HG02938 (cell line): ENCODE results near the gene OSBPL2.
A peak's percentile ranks its signal among the peaks of the same experiment; 100 is the strongest.

ENCODE experiments used
- ATAC-seq: cut with Tn5 transposase; IDR thresholded peaks from one replicate; pipeline ENCODE4 v1.9.1; 2021; ENCODE audit warnings: mild to moderate bottlenecking, moderate library complexity; ENCODE audit not compliant: unreplicated experiment

The OSBPL2 gene

DNA sequence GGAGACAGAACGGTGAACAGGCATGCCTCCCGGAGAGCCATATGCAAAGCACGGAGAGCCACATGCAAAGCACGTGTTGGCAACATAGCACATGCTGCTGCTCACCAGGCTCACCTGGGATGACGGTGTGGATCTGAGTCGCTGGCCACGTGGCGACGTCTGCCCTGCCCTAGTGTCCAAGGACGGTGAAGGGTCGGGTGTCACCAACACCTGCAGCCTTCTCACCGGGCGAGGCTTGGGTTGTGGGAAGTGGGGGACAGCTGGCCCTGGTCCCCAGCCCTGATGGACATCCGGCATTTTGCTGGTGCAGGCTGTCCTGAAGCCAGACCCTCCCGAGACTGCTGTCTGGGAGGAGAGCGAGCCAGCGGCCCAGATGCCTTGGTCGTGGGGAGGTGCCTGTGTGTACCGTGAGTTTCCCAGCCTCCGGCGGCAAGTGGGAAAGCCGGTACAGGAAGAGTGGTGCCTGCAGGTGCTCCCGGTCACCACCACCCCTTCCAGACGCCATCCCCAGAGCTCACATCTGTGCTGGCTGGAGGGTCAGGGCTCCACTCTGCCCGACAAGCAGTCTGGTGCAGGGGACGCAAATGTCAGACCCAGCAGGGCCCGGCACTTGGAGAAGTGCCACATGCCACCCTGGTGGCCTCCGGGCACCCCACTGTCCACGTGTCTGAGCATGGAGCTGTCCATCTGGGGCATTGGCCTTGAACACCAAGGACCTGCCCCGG lies 58.6 kb downstream of the OSBPL2 start:
- no peak for ATAC-seq

DNA sequence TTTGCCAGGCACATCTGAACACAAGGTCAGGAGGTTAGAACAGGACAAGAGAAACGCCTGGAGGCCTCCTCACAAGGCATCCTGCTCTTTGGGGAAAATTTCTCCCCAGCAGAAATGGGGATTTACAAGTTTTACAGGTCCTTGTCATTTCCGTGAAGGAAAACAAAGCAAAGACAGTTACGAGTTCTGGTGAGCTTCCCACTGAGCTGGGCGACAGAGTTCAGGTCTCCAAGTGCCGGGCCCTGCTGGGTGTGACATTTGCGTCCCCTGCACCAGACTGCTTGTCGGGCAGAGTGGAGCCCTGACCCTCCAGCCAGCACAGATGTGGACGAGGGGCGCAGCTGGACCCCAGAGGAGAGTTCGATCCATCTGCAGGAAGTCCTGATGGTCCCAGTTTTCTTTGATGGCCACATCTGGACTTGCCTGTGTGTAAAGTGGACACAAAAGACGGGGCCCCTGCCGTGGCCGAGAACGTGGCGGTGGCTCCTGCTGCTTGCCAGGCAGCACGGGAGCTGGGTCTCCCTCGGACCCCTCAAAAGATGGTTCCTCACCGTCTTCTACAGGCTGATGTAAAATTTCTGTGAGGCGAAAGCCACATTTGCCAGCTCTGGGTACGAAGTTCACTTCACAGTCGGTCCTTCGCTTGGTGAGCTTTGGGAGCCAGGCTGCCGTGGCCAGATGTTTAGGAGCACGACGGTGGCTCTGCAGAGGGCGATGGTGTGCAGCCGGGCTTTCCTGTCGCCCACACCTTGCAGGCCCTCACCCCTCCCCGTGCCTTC lies 59.3 kb downstream of the OSBPL2 start:
- ATAC-seq: no peak

DNA sequence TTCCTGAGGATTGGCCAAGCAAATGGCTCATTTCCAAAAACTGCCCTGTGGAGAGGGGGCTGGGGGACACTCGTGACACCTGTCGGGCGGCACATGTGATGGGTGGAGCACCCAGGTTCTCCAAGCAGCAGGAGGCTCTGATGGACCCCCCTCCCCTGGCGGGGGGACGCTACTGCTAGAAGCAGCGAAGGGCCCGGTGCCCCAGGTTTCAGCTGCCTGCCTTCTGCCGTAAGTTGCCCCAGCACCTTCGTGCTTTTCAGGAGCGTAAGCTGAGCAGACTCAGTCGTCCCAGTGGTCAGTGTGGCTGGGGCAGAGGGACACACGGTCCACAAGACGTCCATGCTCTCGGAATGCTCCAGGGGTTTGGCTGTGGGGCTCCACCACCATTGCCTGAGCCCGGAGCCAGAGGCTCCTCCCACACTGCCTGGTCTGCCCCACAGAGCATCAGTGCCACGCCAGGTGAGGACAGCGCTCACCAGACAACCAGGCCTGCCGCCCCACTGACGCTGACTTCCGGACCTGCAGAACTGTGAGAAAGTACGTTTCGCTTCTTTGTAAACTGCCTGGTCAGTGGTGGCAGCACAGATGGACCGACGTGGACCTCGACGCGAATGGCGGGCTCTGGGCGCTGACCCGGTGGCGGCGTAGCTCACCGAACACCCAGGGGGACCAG lies 60.4 kb downstream of the OSBPL2 start:
- no peak for ATAC-seq

DNA sequence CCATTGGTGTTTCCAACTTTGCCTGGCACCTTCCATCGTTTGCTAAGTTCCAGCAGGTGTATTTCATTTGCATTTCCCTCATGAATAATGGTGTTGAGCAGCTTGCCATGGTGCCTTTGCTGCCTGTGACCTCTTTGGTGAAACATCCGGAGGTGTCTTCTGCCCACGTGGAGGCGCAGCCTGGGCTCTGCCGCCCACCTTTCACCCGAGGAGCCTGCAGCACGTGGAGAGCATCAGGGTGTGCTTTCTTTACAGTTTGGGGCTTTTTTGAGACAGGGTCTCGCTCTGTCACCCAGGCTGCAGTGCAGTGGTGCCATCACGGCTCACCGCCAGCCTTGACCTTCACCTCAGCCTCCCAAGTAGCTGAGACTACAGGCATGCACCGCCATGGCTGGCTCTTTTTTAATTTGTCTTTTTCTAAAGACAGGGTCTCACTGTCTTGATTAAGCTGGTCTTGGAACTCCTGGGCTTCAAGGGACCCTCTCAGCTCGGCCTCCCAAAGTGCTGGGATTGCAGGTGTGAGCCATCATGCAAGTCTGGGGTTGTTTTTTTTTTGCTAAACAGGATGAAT lies 61.4 kb downstream of the OSBPL2 start:
- no peak for ATAC-seq

DNA sequence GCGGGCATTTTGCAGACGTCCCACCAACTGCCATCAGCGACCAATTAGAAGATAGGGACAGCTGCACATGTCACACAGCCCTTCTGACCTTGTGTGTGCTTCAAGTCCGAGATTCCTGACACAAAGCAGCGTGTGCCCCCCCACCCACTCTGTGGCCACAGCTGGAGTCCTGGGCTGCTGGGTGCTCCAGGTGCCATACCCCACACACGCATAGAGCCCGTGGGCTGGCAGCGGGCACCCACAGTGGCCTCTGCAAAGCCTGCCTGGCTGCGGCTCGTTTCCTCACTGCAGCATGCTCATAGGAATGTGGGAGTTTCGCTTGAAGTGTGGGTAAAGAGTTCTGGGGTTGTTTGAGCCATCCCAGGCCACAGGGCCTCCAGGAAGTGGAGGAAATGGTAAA lies 62.0 kb downstream of the OSBPL2 start:
- no peak for ATAC-seq

DNA sequence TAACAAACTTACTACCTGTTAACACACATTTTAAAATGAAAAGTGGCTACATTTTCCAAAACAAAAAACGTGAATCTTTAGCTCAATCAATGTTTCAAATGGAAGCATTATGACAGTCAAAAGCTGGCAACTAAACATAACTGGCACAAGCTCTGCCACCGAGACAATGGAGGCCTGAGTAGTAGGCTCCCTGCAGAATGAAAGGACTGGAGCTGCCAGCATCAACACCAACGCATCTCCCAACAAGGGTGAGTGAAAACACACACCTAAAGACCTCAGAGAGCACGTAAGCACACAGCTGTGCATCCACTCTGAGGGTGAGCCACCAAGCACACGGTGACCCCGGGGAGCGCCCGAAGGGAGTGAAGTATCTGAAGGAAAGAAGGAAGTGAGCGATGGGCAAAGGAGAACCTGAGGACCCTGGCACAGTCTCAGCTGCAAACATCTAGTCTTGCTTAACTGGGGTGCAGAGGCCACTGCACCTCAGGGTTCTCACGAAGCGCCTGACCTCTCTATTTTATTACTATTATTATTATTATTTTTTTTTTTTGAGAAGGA lies 62.9 kb downstream of the OSBPL2 start:
- no peak for ATAC-seq

DNA sequence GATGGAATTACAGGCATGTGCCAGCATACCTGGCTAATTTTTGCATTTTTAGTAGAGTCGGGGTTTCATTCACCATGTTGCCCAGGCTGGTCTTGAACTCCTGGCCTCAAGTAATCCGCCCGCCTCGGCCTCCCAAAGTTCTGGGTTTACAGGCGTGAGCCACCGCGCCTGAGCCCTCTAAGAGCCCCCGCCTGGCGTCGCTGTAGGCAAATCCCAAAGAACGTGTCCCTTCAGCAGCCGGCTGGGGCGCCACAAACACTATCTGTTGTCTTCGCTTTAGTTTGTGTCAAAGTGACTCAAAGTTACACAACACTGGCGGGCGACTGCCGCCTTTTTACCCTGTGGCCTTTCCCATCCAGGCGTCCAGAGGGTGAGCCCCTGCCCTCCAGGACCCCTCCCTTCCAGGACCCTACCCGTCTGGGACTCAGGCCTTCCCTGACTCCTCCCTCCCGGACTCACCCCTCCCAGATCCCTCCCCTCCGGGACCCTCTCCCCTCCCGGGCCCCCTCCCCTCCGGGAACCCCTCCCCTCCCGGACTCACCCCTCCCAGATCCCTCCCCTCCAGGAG lies 63.5 kb downstream of the OSBPL2 start:
- peak; percentile 40 for ATAC-seq

DNA sequence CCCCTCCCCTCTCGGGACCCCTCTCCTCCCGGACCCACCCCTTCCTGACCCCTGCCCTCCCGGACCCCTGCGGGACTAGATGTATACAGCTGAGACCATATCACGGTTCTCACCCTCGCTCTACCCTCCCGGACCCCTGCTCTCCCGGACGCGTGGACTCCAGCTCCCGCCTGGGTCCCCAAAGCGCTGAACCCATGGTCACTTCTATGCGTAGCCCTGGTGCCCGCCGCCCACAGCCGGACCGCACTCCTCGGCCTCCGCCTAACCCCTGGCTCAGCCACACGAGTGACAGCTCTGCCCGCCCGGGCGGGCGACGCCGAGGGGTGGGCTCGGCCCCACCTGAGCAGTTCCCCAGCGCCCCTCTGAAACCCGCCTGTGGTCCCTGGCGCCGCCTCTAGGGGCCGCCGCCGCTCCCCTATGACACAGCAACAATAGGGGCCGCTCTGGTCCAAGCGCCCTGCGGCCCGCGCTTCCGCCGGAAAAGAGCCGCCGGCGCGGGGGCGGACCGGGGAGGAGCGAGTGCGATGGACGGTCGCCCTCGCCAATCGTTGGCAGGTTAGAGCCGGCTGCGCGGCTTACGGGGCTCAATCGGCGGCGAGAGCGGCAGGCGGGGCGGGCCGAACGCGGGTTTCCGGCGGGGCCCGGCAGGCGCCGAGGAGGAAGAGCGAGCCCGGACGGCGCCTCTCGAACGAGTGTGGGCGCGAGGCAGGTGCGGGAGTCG lies 64.2 kb downstream of the OSBPL2 start, which contains the start of gene ADRM1:
ADRM1 (plus strand) TSS at position 657 of the 721 bp plus-strand sequence. CDS start 572 bp downstream, outside the sequence.
- ATAC-seq: peak; percentile 80

DNA sequence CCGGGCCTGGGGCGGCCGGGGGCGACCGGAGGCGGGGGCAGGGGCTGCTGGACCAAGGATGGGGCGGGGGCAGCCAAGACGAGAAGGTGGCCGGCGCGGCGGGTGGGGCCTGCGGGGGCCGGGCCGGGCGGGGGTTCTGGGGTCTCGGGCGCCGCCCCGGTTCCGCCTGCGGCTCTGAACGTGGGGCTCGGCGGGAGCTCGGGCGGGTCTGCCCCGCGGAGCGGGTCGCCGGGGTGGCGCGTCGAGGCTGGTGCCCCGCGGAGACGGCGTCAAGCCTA lies 64.7 kb downstream of the OSBPL2 start:
- no peak for ATAC-seq

DNA sequence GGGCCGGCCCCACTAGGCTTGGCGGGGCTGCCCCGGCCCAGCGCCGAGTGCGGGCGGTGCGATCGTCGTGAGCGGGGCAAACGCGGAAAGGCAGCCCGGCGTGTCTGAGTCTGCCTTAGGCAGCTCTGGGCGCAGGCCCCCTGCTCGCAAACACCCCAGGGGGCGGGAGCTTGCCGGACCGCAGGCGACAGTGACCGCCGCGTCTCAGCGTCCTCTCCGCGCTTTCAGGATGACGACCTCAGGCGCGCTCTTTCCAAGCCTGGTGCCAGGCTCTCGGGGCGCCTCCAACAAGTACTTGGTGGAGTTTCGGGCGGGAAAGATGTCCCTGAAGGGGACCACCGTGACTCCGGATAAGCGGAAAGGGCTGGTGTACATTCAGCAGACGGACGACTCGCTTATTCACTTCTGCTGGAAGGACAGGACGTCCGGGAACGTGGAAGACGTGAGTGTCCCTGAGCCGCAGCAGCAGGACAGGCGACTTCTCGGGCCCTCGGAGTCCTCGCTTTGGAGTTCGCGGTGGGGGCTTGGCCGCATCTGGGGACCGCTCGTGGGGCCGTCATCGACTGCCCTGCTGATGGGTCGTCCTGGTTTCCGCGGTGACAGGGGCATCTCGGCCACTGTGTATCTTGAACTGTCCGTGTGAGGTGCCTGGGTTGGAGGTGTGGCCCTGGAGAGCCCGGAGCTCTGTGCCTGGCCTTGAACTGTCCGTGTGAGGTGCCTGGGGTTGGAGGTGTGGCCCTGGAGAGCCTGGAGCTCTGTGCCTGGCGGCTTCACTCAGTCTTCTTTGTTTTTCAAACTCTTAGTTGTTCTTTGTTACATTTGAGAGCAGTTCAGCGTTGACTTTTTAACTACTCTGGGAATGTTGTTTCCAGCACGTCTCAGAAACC lies 65.3 kb downstream of the OSBPL2 start:
- no peak for ATAC-seq

DNA sequence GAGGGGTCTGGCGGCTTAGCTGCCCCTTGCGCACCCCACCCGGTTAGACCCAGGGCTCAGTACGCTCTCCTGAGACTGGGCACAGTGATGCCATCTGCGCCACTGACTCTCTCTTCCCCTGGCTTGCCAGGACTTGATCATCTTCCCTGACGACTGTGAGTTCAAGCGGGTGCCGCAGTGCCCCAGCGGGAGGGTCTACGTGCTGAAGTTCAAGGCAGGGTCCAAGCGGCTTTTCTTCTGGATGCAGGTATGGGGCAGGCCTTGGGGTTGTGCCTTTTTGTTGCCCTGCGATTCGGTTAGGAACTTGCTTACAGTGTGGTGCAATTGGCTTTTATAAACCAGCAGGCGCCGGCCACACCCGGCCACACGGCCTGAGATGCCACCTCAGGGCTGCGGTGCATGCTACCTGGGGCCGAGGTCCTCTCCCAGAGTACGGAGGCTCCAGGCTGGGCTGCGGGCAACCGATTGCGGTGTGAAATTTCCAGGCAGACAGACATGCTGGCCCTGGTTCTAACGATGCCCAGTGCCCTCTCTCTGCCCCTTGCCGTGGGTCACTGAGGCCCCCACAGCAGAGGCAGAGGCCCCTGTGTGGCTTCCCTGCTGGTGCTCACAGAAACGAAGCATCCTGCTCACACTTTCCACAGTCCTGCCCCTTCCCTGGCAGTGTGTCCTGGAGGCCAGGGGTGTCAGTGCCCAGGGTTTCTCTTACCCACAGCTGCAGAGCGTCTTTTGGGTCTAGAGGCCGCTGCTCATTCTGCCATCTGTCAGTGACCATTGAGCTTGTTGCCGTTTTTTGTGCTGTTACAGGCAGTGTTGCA lies 66.2 kb downstream of the OSBPL2 start:
- ATAC-seq: no peak

DNA sequence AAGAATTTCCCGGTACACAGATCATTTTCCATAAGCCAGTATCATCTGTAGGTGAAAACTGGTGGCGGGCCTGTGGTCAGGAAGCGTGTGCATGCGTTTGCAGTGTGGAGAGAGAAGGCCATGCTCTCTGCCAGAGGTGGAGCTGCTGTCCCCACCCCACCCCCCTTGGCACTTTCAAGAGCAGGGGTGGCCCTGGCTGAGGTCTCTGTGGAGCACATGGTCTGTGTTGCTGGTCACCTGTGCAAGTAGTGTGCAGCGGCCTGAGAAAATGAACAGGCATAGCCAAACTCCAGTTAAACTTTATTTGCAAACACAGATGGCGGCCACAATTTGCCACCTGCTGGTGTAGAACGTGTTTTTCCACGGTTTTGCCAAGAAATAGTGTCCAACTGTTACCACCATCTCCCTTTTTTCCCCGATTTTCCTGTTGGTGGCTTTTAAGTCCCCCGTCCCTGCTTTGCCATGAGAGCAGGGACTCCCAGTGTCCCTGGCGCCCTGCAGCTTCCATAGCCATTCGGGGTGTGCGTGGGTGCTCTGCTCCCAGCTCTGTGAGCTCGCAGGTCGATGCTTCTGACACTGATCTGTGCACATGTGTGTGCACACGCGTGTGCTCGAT lies 66.9 kb downstream of the OSBPL2 start:
- ATAC-seq: no peak

DNA sequence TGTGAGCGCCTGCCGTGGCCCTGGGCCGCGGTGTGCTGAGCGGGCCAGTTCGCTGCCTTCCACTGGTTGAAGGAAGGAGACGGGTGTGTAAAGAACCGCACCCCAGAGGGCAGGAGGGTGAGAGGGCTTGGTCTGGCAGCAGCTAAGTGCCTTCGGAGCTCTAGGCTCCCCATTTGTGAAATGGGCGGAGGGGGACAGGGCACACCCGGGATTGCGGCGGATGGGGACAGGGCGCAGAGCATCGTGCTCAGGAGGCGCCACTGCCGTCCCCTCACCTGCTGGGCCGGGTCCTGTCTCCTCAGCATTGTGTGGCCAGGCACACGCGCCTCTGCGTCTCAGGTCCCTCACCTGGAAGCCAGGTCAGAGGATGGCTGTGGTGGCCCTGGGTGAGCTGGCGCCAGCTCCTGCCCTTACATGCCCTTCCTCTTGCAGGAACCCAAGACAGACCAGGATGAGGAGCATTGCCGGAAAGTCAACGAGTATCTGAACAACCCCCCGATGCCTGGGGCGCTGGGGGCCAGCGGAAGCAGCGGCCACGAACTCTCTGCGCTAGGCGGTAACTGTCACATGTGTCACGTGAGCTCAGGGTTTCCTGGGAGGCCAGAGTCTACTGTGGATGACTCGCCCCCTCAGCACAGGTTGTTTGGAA lies 67.6 kb downstream of the OSBPL2 start:
- ATAC-seq: no peak

DNA sequence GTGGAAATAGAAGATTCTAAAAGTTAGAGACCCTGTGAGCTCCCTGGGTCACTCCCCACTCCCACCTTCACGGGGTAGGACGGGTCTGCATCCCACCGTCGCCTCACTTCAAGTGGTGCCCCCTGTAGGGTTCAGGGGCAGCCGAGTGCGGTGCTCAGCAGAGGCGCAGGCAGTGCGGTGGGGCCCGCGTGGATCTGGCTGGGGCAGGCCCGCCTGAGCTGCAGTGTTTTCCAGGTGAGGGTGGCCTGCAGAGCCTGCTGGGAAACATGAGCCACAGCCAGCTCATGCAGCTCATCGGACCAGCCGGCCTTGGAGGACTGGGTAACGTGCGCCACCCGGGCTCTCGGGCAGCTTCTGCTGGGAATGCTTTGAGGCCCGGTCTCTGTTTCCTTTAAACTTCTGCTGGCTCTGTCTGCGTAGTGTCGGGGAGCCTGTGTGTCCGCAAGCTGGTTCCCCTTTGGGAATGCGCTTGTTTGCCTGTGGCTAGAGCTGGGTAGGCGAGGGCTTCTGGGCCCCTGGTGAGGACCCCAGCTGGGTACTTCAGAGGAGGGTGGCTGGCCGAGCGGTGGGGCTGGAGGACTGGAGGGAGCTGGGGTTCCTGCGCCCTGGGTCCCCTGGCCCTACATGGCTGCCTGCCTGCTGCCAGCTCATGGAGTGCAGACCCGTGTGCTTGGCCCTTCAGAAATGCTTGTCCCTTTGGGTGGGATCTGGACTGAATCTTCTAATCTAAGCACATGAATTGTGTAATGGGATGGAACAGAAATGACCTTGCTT lies 68.3 kb downstream of the OSBPL2 start:
- no peak for ATAC-seq

DNA sequence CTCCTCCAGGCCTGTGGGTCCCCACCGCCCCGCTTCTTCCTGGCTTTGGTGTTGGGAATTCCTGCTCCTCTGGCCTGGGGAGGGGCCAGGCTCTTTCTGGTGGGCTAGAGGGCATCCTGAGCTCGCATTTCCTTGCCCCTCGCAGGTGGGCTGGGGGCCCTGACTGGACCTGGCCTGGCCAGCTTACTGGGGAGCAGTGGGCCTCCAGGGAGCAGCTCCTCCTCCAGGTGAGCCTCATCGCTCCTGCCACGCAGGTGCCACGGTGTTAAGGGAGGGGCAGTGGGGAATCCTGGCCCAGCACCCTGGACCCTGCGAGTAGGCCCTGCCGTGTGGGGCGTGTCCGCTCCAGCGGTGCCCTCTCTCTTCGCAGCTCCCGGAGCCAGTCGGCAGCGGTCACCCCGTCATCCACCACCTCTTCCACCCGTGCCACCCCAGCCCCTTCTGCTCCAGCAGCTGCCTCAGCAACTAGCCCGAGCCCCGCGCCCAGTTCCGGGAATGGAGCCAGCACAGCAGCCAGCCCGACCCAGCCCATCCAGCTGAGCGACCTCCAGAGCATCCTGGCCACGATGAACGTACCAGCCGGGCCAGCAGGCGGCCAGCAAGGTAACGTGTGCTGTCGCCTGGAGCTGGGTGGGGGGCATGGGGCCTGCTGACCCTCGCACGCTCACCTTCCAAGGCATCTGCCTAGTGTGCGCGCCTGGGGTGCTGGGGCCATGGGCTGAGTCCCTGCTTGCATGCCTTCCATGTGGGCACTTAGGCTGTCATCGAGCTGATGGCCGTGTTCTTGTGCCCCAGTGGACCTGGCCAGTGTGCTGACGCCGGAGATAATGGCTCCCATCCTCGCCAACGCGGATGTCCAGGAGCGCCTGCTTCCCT lies 69.1 kb downstream of the OSBPL2 start:
- no peak for ATAC-seq
